Vagina (tissue), 2 donors: ENCODE results near the gene GPN1.

Source experiments
- CTCF ChIP-seq, 3 experiments: fragments of 450-650 bp in 2 of 3; fragments of 200-600 bp in 1 of 3; sonication (generic) in 1 of 3; IDR thresholded peaks; one replicate each; pipeline ENCODE4 v1.5.1; 2017 to 2019; ENCODE audit warnings: antibody characterized with exemption in 3 of 3, mild to moderate bottlenecking in 2 of 3, moderate library complexity in 2 of 3
- POLR2A ChIP-seq, 2 donors: fragments of 450-650 bp; IDR thresholded peaks; one replicate each; pipeline ENCODE4 v1.6.1; 2017; ENCODE audit warnings: antibody characterized with exemption in 2 of 2, mild to moderate bottlenecking in 2 of 2, moderate library complexity in 2 of 2
- POLR2AphosphoS5 ChIP-seq, 2 donors: sonication (generic); formaldehyde crosslinking; IDR thresholded peaks; one replicate each; pipeline ENCODE4 v1.9.0; 2017; ENCODE audit warnings: antibody characterized with exemption in 2 of 2, mild to moderate bottlenecking in 2 of 2, low read depth in 1 of 2; ENCODE audit not compliant: insufficient read depth in 1 of 2

- TF ChIP-seq CTCF (IDR thresholded peaks at IDR 0.05): no peak
- TF ChIP-seq POLR2A (IDR thresholded peaks at IDR 0.05): no peak
- no peak for TF ChIP-seq POLR2AphosphoS5 (IDR thresholded peaks at IDR 0.05; ENCODE audit: insufficient read depth in 1 of 2, low read depth in 1 of 2)
Measured at GRCh38 chr2:27652790-27653189, 23.9 kb downstream of the GPN1 start.
